Measurements from ENCODE around the gene PTPRB.

PTPRB gene

DNA sequence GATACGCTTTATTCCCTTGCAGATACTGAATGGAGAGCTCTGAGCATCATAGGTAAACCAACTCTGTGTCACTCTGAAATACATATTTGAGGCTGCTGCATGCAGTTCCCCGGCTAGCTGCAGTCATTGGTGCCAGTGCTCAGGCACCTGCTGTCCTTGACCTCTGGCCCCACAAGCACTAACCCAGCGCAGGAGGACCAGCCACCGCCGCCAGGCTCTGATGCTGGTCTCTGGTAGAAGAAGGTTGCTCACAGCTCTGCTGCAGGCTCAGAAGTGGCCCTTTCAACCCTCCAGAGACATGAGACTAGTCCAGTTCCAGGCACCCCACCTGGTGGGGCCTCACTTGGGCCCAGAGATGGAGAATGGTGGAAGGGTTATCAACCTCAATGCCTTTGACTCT, 34.5 kb upstream of the PTPRB start:
- no peak for TF ChIP-seq EZH2phosphoT487 (IDR thresholded peaks at IDR 0.05; ENCODE audit: low read depth)
- TF ChIP-seq, protein P1, sequence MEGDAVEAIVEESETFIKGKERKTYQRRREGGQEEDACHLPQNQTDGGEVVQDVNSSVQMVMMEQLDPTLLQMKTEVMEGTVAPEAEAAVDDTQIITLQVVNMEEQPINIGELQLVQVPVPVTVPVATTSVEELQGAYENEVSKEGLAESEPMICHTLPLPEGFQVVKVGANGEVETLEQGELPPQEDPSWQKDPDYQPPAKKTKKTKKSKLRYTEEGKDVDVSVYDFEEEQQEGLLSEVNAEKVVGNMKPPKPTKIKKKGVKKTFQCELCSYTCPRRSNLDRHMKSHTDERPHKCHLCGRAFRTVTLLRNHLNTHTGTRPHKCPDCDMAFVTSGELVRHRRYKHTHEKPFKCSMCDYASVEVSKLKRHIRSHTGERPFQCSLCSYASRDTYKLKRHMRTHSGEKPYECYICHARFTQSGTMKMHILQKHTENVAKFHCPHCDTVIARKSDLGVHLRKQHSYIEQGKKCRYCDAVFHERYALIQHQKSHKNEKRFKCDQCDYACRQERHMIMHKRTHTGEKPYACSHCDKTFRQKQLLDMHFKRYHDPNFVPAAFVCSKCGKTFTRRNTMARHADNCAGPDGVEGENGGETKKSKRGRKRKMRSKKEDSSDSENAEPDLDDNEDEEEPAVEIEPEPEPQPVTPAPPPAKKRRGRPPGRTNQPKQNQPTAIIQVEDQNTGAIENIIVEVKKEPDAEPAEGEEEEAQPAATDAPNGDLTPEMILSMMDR (IDR thresholded peaks at IDR 0.05; ENCODE audit: low read depth, low read length) = no peak

GRCh38 chr12:70670948-70671347, 33.7 kb upstream of the PTPRB start:
- H3K4me1 ChIP-seq (ENCODE audit: low read length) = no peaks in the 10 kb centered on the region
- H3K4me2 ChIP-seq (ENCODE audit: low read length) = no peak overlapping the region
- TF ChIP-seq, protein P1 (IDR thresholded peaks at IDR 0.05; ENCODE audit: low read depth, low read length) = no peak
- no peak for TF ChIP-seq EZH2phosphoT487 (IDR thresholded peaks at IDR 0.05; ENCODE audit: low read depth)
- no peak overlapping the region for H3K4me3 ChIP-seq (ENCODE audit: low read length)
- no peaks in the 10 kb centered on the region for H4K20me1 ChIP-seq (ENCODE audit: insufficient read depth, low read length)
- H3K36me3 ChIP-seq (replicated peaks; ENCODE audit: low read depth, low read length) = no peaks in the 10 kb centered on the region
- no peaks in the 10 kb centered on the region for H3K27me3 ChIP-seq (ENCODE audit: low read depth, low read length)
- H3K9ac ChIP-seq (ENCODE audit: low read length) = no peak overlapping the region
- no peaks in the 10 kb centered on the region for H3K9me3 ChIP-seq (ENCODE audit: insufficient read depth, low read length)
- no peaks in the 10 kb centered on the region for H3K79me2 ChIP-seq (ENCODE audit: low read length)
- H3K27ac ChIP-seq (ENCODE audit: low read length) = no peak overlapping the region
- no peak overlapping the region for H2AFZ ChIP-seq (ENCODE audit: low read depth, low read length)

More for the DNA sequence above, 34.5 kb upstream of the PTPRB start:
- no peak overlapping the region for H3K4me3 ChIP-seq (ENCODE audit: low read length)
- no peaks in the 10 kb centered on the region for H3K36me3 ChIP-seq (replicated peaks; ENCODE audit: low read depth, low read length)
- H3K4me2 ChIP-seq (ENCODE audit: low read length) = no peak overlapping the region
- H2AFZ ChIP-seq (ENCODE audit: low read depth, low read length) = no peak overlapping the region
- H4K20me1 ChIP-seq (ENCODE audit: insufficient read depth, low read length) = no peaks in the 10 kb centered on the region
- H3K27ac ChIP-seq (ENCODE audit: low read length) = no peak overlapping the region
- H3K79me2 ChIP-seq (ENCODE audit: low read length) = no peaks in the 10 kb centered on the region
- H3K4me1 ChIP-seq (ENCODE audit: low read length) = no peaks in the 10 kb centered on the region
- H3K27me3 ChIP-seq (ENCODE audit: low read depth, low read length) = no peaks in the 10 kb centered on the region
- H3K9me3 ChIP-seq (ENCODE audit: insufficient read depth, low read length) = no peaks in the 10 kb centered on the region
- no peak overlapping the region for H3K9ac ChIP-seq (ENCODE audit: low read length)

DNA sequence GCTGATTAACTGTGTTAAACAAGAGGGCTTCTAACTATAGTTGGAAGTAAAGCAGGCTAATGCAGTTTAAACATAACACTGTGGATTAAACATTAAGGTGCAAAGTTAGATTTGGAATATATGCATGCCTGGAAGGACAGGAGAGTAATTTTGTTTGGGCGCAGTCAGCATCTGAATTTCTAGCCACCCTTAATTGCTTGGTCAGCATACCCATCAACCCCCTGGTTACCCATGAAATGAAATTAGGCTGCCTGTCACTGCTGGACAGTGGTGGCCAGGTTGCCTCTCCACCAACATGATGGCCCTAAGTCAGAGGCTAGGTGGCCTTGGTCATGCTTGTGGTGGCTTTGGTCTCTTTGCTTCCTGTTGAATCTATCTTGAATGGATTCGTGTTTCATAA, 30.0 kb upstream of the PTPRB start:
- H3K4me3 ChIP-seq (ENCODE audit: low read length) = no peak overlapping the region
- TF ChIP-seq EZH2phosphoT487 (IDR thresholded peaks at IDR 0.05; ENCODE audit: low read depth) = no peak
- TF ChIP-seq, protein P1 (IDR thresholded peaks at IDR 0.05; ENCODE audit: low read depth, low read length) = no peak
- no peaks in the 10 kb centered on the region for H3K79me2 ChIP-seq (ENCODE audit: low read length)
- H3K9ac ChIP-seq (ENCODE audit: low read length) = no peak overlapping the region
- no peaks in the 10 kb centered on the region for H3K9me3 ChIP-seq (ENCODE audit: insufficient read depth, low read length)
- no peak overlapping the region for H3K4me2 ChIP-seq (ENCODE audit: low read length)
- no peaks in the 10 kb centered on the region for H3K36me3 ChIP-seq (replicated peaks; ENCODE audit: low read depth, low read length)
- H3K4me1 ChIP-seq (ENCODE audit: low read length) = peaks cover 2% of the 10 kb centered on the region
- no peaks in the 10 kb centered on the region for H3K27me3 ChIP-seq (ENCODE audit: low read depth, low read length)
- no peaks in the 10 kb centered on the region for H4K20me1 ChIP-seq (ENCODE audit: insufficient read depth, low read length)
- no peak overlapping the region for H2AFZ ChIP-seq (ENCODE audit: low read depth, low read length)
- no peak overlapping the region for H3K27ac ChIP-seq (ENCODE audit: low read length)

DNA sequence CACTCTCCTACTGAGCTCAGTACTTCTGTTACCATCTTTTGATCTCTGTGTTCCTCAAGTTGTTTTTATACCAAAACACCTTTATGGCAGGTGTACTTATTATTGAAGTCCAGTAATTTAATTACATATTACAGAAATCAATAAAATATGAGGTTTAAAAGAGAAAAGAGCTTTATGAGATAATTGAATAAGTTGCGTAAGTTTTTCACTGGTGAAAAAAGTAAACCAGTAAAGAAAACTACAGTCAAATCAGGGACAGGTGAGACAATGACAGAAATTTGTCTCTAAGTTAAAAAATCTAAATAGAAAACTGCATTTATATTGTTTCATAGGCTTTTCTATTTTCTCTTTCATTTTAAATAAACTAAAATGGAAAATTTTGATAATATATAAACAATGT, 29.1 kb upstream of the PTPRB start:
- Histone ChIP-seq H3K36me3 (replicated peaks; ENCODE audit: low read depth, low read length) (no peaks in the 10 kb centered on the region), H3K4me3 (ENCODE audit: low read length) (no peak overlapping the region), H3K4me2 (ENCODE audit: low read length) (no peak overlapping the region), H3K9ac (ENCODE audit: low read length) (no peak overlapping the region), H3K27me3 (ENCODE audit: low read depth, low read length) (no peaks in the 10 kb centered on the region), H4K20me1 (ENCODE audit: insufficient read depth, low read length) (no peaks in the 10 kb centered on the region), H3K4me1 (ENCODE audit: low read length) (peaks cover 11% of the 10 kb centered on the region), H3K9me3 (ENCODE audit: insufficient read depth, low read length) (no peaks in the 10 kb centered on the region), H3K79me2 (ENCODE audit: low read length) (no peaks in the 10 kb centered on the region), H2AFZ (ENCODE audit: low read depth, low read length) (no peak overlapping the region), H3K27ac (ENCODE audit: low read length) (no peak overlapping the region)
- TF ChIP-seq, protein P1 (IDR thresholded peaks at IDR 0.05; ENCODE audit: low read depth, low read length) = no peak
- no peak for TF ChIP-seq EZH2phosphoT487 (IDR thresholded peaks at IDR 0.05; ENCODE audit: low read depth)

All from OCI-LY3 (cell line).